Right lobe of liver (tissue), 6 donors: ENCODE results near the gene MAML3. TPM values are rescaled to one million over a fixed set of nuclear protein-coding genes. Genes with fewer than 3 reads are reported as not detected.

ENCODE experiments used
- ATAC-seq, 4 donors: fragments of 200-7000 bp; cut with Tn5 transposase; one replicate each; pipeline ENCODE4 v1.9.1; 2020; ENCODE audit warnings: mild to moderate bottlenecking in 4 of 4, moderate library complexity in 4 of 4
- DNase-seq, 3 donors: peaks; one replicate each; pipeline ENCODE4 v3.0.0-alpha.2; 2020
- H3K27ac ChIP-seq, 3 donors: fragments of 200-600 bp; one replicate each; pipeline ENCODE4 v1.8.0; 2022
- H3K27me3 ChIP-seq, 2 donors: fragments of 200-600 bp; one replicate each; pipeline ENCODE4 v1.8.0; 2022
- H3K36me3 ChIP-seq, 4 donors: fragments of 200-600 bp; sonication (generic) in 1 of 4; one replicate each; pipeline versions ENCODE4 v1.5.1 to v1.8.0; 2017 to 2022; ENCODE audit warnings: control low read depth in 1 of 4
- H3K4me1 ChIP-seq, 4 donors: fragments of 200-600 bp; sonication (generic) in 1 of 4; one replicate each; pipeline versions ENCODE4 v1.5.1 to v1.8.0; 2017 to 2022; ENCODE audit warnings: control low read depth in 1 of 4
- H3K4me3 ChIP-seq, 3 donors: fragments of 200-600 bp; one replicate each; pipeline ENCODE4 v1.8.0; 2022
- H3K9me3 ChIP-seq, 4 donors: fragments of 200-600 bp; sonication (generic) in 1 of 4; one replicate each; pipeline versions ENCODE4 v1.5.1 to v1.8.0; 2017 to 2022; ENCODE audit warnings: control low read depth in 1 of 4
- POLR2A ChIP-seq: fragments of 450-650 bp; IDR thresholded peaks from one replicate; pipeline ENCODE4 v1.6.1; 2017; ENCODE audit warnings: antibody characterized with exemption, mild to moderate bottlenecking
- WGBS: methylation state at CpG from one replicate; pipeline ENCODE4 v1.1.6; 2018; ENCODE audit warnings: low coverage, low lambda C conversion rate; ENCODE audit not compliant: insufficient coverage; ENCODE audit errors: missing lambda C conversion rate; 5-methylcytosine and 5-hydroxymethylcytosine counted together
- intact Hi-C, 2 donors: fragments of 100-400 bp; cut with DNase I; formaldehyde crosslinking; loops; one replicate each; pipeline versions ENCODE4 v1.11.2 to v1.14.1; 2022
- total RNA-seq, 6 experiments: library from RNA; depleted of rRNA in 2 of 6; stranded (reverse); fragments of >200 nt in 2 of 6; fragmentation: NEBNext Ultra II Directional in 3 of 6; extraction: Animal tissue kit (Norgen Biotek cat#: 25700) in 3 of 6; gene quantifications; one replicate each; pipeline versions ENCODE4 v1.1.0 to v1.2.4, GENCODE V29; 2016 to 2023
- TF ChIP-seq, protein P1 (sequence below), 4 donors: fragments of 200-600 bp in 3 of 4; fragments of 450-650 bp in 1 of 4; IDR thresholded peaks; one replicate each; pipeline versions ENCODE4 v1.5.1 to v1.8.0; 2016 to 2022; ENCODE audit warnings: antibody characterized with exemption in 4 of 4, mild to moderate bottlenecking in 2 of 4
- donor health status: DM: no; HTN: yes; CAD: no.
- donor health status: DM: no; HTN: no; CAD: no.
- donor health status: DM: no; HTN: no; CAD: no.
- donor health status: DM: no; HTN: yes; CAD: no.
- donor health status: DM: no; HTN: yes; CAD: no.

Gene MAML3
- total RNA-seq, 6 experiments from 2014 or later: 2.6 to 7.8 (median 5.0) TPM

DNA sequence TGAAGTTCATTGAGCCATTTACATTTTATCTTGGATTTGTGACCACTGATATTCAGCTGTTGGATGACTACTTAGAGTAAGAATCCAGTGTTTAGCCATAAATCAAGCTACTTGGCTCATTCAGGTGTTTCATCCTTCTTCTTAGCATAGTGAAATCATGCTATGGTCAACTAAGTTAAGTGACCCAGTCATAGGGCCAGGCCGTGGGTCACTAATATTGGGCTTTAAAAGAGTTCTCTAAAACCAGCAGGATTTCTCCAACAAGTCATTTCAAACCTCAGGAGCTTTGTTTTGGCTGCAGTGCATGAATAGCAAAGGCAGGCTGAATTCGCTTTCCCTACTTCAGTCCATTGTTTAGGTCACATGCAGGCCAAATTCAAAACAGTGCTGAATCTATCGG is 181.0 kb downstream of the MAML3 start:
- Histone ChIP-seq H3K27ac (no peak overlapping the region), H3K4me3 (no peak overlapping the region), H3K4me1 (peaks cover 0 to 29% (median 7%) of the 10 kb centered on the region in 4 donors), H3K36me3 (no peaks in the 10 kb centered on the region), H3K27me3 (no peaks in the 10 kb centered on the region), H3K9me3 (no peaks in the 10 kb centered on the region)
- ATAC-seq (no peak), DNase-seq (no peak)
- TF ChIP-seq, protein P1, sequence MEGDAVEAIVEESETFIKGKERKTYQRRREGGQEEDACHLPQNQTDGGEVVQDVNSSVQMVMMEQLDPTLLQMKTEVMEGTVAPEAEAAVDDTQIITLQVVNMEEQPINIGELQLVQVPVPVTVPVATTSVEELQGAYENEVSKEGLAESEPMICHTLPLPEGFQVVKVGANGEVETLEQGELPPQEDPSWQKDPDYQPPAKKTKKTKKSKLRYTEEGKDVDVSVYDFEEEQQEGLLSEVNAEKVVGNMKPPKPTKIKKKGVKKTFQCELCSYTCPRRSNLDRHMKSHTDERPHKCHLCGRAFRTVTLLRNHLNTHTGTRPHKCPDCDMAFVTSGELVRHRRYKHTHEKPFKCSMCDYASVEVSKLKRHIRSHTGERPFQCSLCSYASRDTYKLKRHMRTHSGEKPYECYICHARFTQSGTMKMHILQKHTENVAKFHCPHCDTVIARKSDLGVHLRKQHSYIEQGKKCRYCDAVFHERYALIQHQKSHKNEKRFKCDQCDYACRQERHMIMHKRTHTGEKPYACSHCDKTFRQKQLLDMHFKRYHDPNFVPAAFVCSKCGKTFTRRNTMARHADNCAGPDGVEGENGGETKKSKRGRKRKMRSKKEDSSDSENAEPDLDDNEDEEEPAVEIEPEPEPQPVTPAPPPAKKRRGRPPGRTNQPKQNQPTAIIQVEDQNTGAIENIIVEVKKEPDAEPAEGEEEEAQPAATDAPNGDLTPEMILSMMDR (IDR thresholded peaks at IDR 0.05): no peak
- TF ChIP-seq POLR2A: no peak
- intact Hi-C loops: no loop called here
- 38% methylated on average over 2 of the region's 3 CpGs for WGBS

DNA sequence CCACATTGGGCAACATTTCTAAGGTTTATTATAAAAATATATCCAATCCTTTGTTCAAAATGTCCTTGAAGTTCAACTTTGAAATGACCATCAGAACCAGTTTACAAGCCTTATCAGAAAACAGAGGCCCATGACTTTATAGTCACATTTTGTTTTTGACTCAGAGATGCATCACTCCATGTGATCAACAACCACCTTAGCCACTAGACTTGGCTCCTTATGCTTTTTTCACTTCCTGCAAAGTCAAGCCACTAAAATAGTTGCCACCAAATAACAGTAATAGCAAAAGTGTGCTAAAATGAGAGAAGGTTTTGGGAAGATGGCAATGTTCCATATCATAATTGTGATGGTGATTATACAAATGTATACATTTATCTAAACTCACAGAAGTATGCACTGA is 181.7 kb downstream of the MAML3 start:
- intact Hi-C loops: no loop called here
- H3K4me3 ChIP-seq: no peak overlapping the region
- ATAC-seq: no peak
- no peaks in the 10 kb centered on the region for H3K27me3 ChIP-seq
- no peaks in the 10 kb centered on the region for H3K9me3 ChIP-seq
- H3K27ac ChIP-seq: no peak overlapping the region
- H3K4me1 ChIP-seq: peaks cover 0 to 29% (median 7%) of the 10 kb centered on the region in 4 donors
- DNase-seq: no peak
- H3K36me3 ChIP-seq: no peaks in the 10 kb centered on the region
- TF ChIP-seq, protein P1 (IDR thresholded peaks at IDR 0.05): no peak
- TF ChIP-seq POLR2A: no peak

DNA sequence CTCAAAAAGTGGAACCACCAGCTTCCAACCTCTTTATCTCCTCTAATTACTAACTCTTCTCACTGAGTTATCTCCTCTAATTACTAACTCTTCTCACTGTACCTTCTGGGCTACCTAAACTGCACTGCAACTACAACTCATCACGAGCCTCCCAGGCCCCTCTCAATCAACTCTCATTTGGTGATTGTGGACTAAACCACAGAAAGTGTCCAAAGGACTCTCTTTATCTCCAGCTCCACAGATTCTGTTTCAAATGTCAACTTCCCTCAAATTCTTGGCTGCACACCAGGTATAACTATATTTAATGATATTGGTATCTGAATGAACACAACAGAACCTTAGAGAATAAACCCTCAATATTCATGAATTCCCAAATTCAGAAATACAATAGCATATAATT is 182.9 kb downstream of the MAML3 start:
- intact Hi-C loops: no loop called here
- H3K36me3 ChIP-seq: no peaks in the 10 kb centered on the region
- TF ChIP-seq POLR2A: no peak
- TF ChIP-seq, protein P1 (IDR thresholded peaks at IDR 0.05): no peak
- H3K27ac ChIP-seq: no peak overlapping the region
- peaks cover 0 to 25% (median 4%) of the 10 kb centered on the region in 4 donors for H3K4me1 ChIP-seq
- no peaks in the 10 kb centered on the region for H3K9me3 ChIP-seq
- no peak for ATAC-seq
- WGBS: 50% methylated on average over 1 of the region's 1 CpG
- no peaks in the 10 kb centered on the region for H3K27me3 ChIP-seq
- no peak overlapping the region for H3K4me3 ChIP-seq
- no peak for DNase-seq

DNA sequence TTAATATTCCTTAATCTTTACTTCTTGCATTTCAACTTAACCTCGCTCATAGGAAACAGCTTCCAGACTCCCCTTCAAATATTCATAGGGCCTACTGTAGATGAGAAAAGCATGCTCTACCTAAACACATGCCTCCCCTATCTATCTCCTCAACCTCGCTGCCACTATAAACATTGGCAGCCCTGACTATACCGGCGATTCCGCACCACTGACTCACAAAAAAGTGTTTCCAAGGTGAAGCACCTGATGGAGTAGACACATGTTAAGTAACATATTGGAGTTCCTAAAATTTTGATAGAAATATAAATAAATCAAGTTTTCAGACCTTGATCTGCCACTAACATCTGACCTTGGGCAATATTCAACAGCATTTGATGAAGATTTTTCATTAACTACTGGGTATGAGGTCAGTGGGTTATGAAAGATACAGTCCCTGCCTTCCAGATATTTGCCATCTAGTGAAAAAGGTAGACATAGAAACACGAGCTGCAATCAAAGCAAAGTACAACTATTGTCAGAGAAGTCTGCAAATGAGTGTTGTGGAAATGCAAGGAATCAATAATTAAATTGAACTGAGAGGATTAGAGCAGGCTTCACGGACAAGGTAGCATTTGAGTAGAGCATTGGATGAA is 184.2 kb downstream of the MAML3 start:
- 44% methylated on average over 7 of the region's 7 CpGs for WGBS
- peak in 1 of 3 donors; percentile 32 for DNase-seq
- Histone ChIP-seq H3K27me3 (no peaks in the 10 kb centered on the region), H3K4me3 (no peak overlapping the region), H3K27ac (peak overlapping the region in 1 of 3 donors; percentile 25), H3K4me1 (peaks cover 0 to 16% (median 4%) of the 10 kb centered on the region in 4 donors), H3K9me3 (no peaks in the 10 kb centered on the region), H3K36me3 (no peaks in the 10 kb centered on the region)
- intact Hi-C loops: no loop called here
- TF ChIP-seq, protein P1 (IDR thresholded peaks at IDR 0.05): no peak
- no peak for TF ChIP-seq POLR2A
- ATAC-seq: peak; percentile 63 to 83 (median 74)
